ENCODE results near the gene EMILIN3.

Gene EMILIN3

DNA sequence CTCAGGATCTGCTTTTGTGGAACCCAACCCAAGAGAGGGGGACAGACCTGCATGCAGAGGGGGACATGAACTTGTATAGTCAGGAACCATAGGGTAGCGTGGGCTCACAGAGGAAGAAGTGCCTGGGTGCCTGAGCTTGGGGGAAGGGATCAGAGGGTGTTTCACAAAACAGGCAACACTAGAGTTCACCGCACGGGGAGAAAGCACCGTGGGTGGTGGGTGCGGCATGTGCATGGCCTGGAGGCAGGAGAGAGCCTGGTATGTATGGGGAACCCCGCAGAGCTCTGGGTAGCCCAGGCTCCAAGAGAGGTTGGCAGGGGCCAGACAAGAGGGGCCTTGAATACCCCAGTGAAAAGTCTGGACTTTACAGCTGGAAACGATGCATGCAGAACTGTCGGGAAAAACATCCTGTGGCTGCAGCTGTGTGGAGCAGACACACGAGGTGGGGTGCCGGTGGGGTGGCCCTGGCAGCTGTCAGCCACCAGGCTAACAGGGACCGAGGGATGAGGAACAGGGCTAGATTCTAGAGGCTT is 6.7 kb upstream of the EMILIN3 start:
- Histone ChIP-seq H3K36me3 (no peaks in the 10 kb centered on the region), H3K27me3 (peaks cover 0 to 32% of the 10 kb centered on the region in 2 donors), H3K27ac (no peak overlapping the region), H3K4me1 (no peaks in the 10 kb centered on the region), H3K9me3 (peaks cover 0 to 4% (median 0%) of the 10 kb centered on the region in 3 donors), H3K4me3 (no peak overlapping the region)
- intact Hi-C loops (cut with DNase I; ENCODE audit: low total_unique reads) = no loop called here
- no peak for DNase-seq
- TF ChIP-seq, protein P1, sequence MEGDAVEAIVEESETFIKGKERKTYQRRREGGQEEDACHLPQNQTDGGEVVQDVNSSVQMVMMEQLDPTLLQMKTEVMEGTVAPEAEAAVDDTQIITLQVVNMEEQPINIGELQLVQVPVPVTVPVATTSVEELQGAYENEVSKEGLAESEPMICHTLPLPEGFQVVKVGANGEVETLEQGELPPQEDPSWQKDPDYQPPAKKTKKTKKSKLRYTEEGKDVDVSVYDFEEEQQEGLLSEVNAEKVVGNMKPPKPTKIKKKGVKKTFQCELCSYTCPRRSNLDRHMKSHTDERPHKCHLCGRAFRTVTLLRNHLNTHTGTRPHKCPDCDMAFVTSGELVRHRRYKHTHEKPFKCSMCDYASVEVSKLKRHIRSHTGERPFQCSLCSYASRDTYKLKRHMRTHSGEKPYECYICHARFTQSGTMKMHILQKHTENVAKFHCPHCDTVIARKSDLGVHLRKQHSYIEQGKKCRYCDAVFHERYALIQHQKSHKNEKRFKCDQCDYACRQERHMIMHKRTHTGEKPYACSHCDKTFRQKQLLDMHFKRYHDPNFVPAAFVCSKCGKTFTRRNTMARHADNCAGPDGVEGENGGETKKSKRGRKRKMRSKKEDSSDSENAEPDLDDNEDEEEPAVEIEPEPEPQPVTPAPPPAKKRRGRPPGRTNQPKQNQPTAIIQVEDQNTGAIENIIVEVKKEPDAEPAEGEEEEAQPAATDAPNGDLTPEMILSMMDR (IDR thresholded peaks at IDR 0.05) = no peak

DNA sequence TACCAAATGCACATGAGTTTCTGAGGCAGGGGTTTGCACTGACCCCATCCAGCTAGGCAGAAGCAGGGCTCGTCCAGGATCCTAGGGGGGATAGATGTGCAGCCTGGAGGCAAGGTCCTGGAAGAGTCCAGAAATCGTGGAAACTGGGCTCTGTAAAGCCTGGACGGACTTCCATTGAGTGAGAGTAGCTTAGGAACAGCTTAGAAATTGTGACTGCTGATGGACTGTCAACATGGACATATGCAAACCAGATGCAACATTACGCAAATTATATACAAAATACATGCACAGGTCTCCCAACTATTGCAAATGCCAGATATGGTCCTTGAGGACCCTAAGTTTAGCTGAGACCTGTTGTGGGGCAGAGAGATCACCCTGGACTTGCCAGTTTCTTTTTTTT is 4.8 kb upstream of the EMILIN3 start:
- no peak for DNase-seq
- intact Hi-C loops (cut with DNase I; ENCODE audit: low total_unique reads) = no loop called here
- no peak overlapping the region for H3K27ac ChIP-seq
- H3K27me3 ChIP-seq = peaks cover 0 to 47% of the 10 kb centered on the region in 2 donors
- no peaks in the 10 kb centered on the region for H3K36me3 ChIP-seq
- no peak overlapping the region for H3K4me3 ChIP-seq
- peaks cover 0 to 4% (median 0%) of the 10 kb centered on the region in 3 donors for H3K9me3 ChIP-seq
- TF ChIP-seq, protein P1 (IDR thresholded peaks at IDR 0.05) = no peak
- H3K4me1 ChIP-seq = peaks cover 0 to 8% (median 5%) of the 10 kb centered on the region in 4 donors

DNA sequence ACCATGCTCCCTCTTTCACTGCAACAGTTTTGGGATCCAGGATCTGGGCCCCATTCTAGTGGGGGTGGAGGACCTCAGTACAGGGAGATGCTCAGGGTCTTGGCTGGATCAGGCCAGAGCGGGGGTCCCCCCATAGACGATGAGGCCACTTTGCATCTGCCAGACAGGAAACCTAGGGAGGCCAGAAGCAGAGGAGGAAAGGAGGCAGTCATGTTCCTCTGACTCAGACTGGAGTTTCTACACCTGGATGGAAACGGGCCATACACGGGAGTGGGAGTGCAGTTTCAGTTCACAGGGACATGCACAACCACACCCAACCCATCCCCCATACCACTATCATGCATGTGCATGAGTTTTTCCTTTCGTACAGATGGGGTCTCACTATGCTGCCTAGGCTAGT is 3.6 kb upstream of the EMILIN3 start:
- peaks cover 0 to 4% (median 0%) of the 10 kb centered on the region in 3 donors for H3K9me3 ChIP-seq
- DNase-seq = no peak
- peaks cover 0 to 53% of the 10 kb centered on the region in 2 donors for H3K27me3 ChIP-seq
- H3K4me1 ChIP-seq = peaks cover 0 to 19% (median 14%) of the 10 kb centered on the region in 4 donors
- intact Hi-C loops (cut with DNase I; ENCODE audit: low total_unique reads) = no loop called here
- H3K36me3 ChIP-seq = no peaks in the 10 kb centered on the region
- H3K4me3 ChIP-seq = no peak overlapping the region
- TF ChIP-seq, protein P1 (IDR thresholded peaks at IDR 0.05) = no peak
- H3K27ac ChIP-seq = no peak overlapping the region

DNA sequence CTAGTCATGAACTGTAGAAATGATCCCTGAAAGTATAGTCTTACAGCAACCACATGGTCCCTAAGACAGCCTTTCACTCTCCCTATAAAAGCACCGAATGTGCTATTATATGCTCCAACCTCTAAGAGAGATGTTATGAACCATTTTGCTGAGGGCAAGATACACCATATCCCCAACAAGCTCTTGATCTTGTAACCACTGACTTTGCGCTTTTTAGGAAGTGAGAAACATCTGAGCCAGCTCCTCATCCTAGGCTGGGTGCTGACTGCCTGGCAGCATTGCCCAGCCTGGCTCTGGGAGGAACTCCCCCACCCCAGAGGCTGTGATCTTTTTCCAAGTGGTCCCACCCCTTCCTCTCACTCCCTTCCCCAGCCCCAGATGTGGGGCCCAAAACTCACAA is 3.1 kb upstream of the EMILIN3 start:
- no peak for DNase-seq
- Histone ChIP-seq H3K4me3 (no peak overlapping the region), H3K4me1 (peaks cover 0 to 19% (median 14%) of the 10 kb centered on the region in 4 donors), H3K36me3 (no peaks in the 10 kb centered on the region), H3K27ac (no peak overlapping the region), H3K9me3 (peaks cover 0 to 4% (median 0%) of the 10 kb centered on the region in 3 donors), H3K27me3 (peaks cover 0 to 53% of the 10 kb centered on the region in 2 donors)
- TF ChIP-seq, protein P1 (IDR thresholded peaks at IDR 0.05) = no peak
- intact Hi-C loops (cut with DNase I; ENCODE audit: low total_unique reads) = no loop called here

DNA sequence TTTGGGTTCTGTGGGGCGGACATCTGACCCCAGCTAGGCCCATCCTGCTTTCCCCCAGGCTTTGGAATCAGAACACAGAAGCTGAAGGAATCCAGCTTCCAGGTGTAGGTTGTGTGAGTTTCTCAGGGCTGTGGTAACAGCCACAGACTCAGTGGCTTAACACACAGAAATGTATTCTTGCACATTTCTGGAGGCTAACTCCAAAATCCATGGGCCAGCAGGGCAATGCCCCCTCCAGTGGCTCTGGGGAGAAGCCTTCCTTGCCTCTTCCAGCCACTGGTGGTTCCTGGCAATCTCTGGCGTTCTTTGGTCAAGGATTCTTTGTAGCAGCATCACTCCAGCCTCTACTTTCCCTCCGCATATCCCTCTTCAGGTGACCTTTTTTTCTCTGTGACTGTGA is 1.3 kb upstream of the EMILIN3 start:
- no peak overlapping the region for H3K4me3 ChIP-seq
- DNase-seq = no peak
- intact Hi-C loops (cut with DNase I; ENCODE audit: low total_unique reads) = no loop called here
- peaks cover 0 to 66% of the 10 kb centered on the region in 2 donors for H3K27me3 ChIP-seq
- no peaks in the 10 kb centered on the region for H3K36me3 ChIP-seq
- H3K27ac ChIP-seq = no peak overlapping the region
- TF ChIP-seq, protein P1 (IDR thresholded peaks at IDR 0.05) = no peak
- peaks cover 0 to 4% (median 0%) of the 10 kb centered on the region in 3 donors for H3K9me3 ChIP-seq
- peaks cover 0 to 19% (median 14%) of the 10 kb centered on the region in 4 donors for H3K4me1 ChIP-seq

DNA sequence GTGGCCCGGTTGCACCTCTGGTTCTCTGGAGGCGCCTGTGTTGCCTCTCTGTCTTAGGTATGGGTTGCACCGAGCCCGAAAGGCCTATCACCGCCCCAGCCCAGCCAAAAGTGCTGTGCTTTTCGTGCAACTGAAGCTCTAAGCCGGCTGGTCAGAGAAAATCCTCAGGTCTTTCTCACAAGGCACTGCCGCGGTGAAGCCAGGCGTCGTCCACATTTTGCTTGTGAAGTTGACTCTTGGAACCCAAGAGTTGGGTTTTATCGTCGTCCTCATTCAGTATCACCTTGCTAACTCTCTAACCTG is 726 bp upstream of the EMILIN3 start:
- H3K27me3 ChIP-seq = peaks cover 0 to 68% of the 10 kb centered on the region in 2 donors
- TF ChIP-seq, protein P1 (IDR thresholded peaks at IDR 0.05) = no peak
- no peak overlapping the region for H3K4me3 ChIP-seq
- peaks cover 0 to 4% (median 0%) of the 10 kb centered on the region in 3 donors for H3K9me3 ChIP-seq
- peaks cover 0 to 19% (median 14%) of the 10 kb centered on the region in 4 donors for H3K4me1 ChIP-seq
- intact Hi-C loops (cut with DNase I; ENCODE audit: low total_unique reads) = no loop called here
- H3K36me3 ChIP-seq = no peaks in the 10 kb centered on the region
- no peak for DNase-seq
- H3K27ac ChIP-seq = no peak overlapping the region

Data from tibial artery (tissue), 4 donors.